GM23248 (cell line): ENCODE data around the gene PIEZO1. TPM values are rescaled to one million over a fixed set of nuclear protein-coding genes. Genes with fewer than 3 reads are reported as not detected.

Experiments
- DNase-seq: peaks from one replicate; pipeline ENCODE4 v3.0.0-alpha.2; 2015
- H2AFZ ChIP-seq: fragments of 200-600 bp; sonication (generic); 2 replicates; pipeline ENCODE4 v1.6.1; 2016; ENCODE audit warnings: antibody characterized with exemption
- H3F3A ChIP-seq: fragments of 200-600 bp; sonication (generic); 2 replicates; pipeline ENCODE4 v1.6.1; 2016; ENCODE audit warnings: mild to moderate bottlenecking, antibody characterized with exemption, mixed run types; ENCODE audit not compliant: insufficient read depth
- H3K27ac ChIP-seq: fragments of 200-600 bp; sonication (generic); 2 replicates; pipeline ENCODE4 v1.5.1; 2016; ENCODE audit warnings: mild to moderate bottlenecking
- H3K27me3 ChIP-seq: fragments of 200-600 bp; sonication (generic); replicated peaks from 2 replicates; pipeline ENCODE4 v1.6.1; 2016; ENCODE audit warnings: mild to moderate bottlenecking; ENCODE audit not compliant: insufficient read depth
- H3K36me3 ChIP-seq: fragments of 200-600 bp; sonication (generic); 2 replicates; pipeline ENCODE4 v1.6.1; 2016; ENCODE audit warnings: low read depth, mild to moderate bottlenecking
- H3K4me1 ChIP-seq: fragments of 200-600 bp; sonication (generic); 2 replicates; pipeline ENCODE4 v1.6.1; 2016; ENCODE audit warnings: mild to moderate bottlenecking; ENCODE audit not compliant: insufficient read depth
- H3K4me2 ChIP-seq: fragments of 200-600 bp; sonication (generic); one replicate; pipeline ENCODE4 v1.6.1; 2016; ENCODE audit warnings: mild to moderate bottlenecking; ENCODE audit not compliant: unreplicated experiment
- H3K4me3 ChIP-seq: fragments of 200-600 bp; sonication (generic); 2 replicates; pipeline ENCODE4 v1.5.1; 2016; ENCODE audit warnings: mild to moderate bottlenecking
- H3K79me2 ChIP-seq: fragments of 200-600 bp; sonication (generic); 2 replicates; pipeline ENCODE4 v1.6.1; 2016; ENCODE audit warnings: mild to moderate bottlenecking; ENCODE audit not compliant: insufficient read depth
- H3K9ac ChIP-seq: fragments of 200-600 bp; sonication (generic); 2 replicates; pipeline ENCODE4 v1.6.1; 2016; ENCODE audit warnings: mild to moderate bottlenecking
- H3K9me2 ChIP-seq: fragments of 200-600 bp; sonication (generic); 2 replicates; pipeline ENCODE4 v1.6.1; 2016; ENCODE audit warnings: mixed run types, mild to moderate bottlenecking, moderate library complexity; ENCODE audit not compliant: insufficient read depth
- H3K9me3 ChIP-seq: fragments of 200-600 bp; sonication (generic); one replicate; pipeline ENCODE4 v1.6.1; 2017; ENCODE audit warnings: low read depth
- H4K20me1 ChIP-seq: fragments of 200-600 bp; sonication (generic); 2 replicates; pipeline ENCODE4 v1.6.0; 2016; ENCODE audit not compliant: insufficient read depth
- EZH2 ChIP-seq: fragments of 200-600 bp; sonication (generic); IDR thresholded peaks from 2 replicates; pipeline ENCODE4 v1.6.1; 2018; ENCODE audit warnings: antibody characterized with exemption, mild to moderate bottlenecking; ENCODE audit not compliant: insufficient read depth, poor library complexity, severe bottlenecking
- EZH2phosphoT487 ChIP-seq: fragments of 200-600 bp; sonication (generic); IDR thresholded peaks from 2 replicates; pipeline ENCODE4 v1.6.1; 2018; ENCODE audit warnings: antibody characterized with exemption, moderate library complexity, mild to moderate bottlenecking, low read depth; ENCODE audit not compliant: insufficient read depth
- WGBS, 2 experiments: methylation state at CpG; one replicate each; pipeline ENCODE4 v1.1.6; 2015 to 2017; ENCODE audit warnings: low lambda C conversion rate in 2 of 2, low coverage in 1 of 2; ENCODE audit errors: missing lambda C conversion rate in 2 of 2; 5-methylcytosine and 5-hydroxymethylcytosine counted together
- in situ Hi-C: fragments of 300-500 bp; cut with MboI; formaldehyde crosslinking; loops from 2 replicates; pipeline ENCODE4 v1.15.0; 2020
- polyA plus RNA-seq: library from polyadenylated mRNA; unstranded; fragments of >200 nt; fragmentation: Nextera tagmentation; extraction: Ambion mirVana; gene quantifications from 2 replicates; pipeline ENCODE4 v1.2.1, GENCODE V29; 2016
- total RNA-seq: library from RNA; depleted of rRNA; stranded (reverse); fragments of >200 nt; shearing (Covaris generic); gene quantifications from 2 replicates; pipeline ENCODE4 v1.2.3, GENCODE V29; 2014

PIEZO1 gene
- total and polyA plus RNA-seq, 2 experiments from 2014 or later, result 95.3 to 223 TPM

DNA sequence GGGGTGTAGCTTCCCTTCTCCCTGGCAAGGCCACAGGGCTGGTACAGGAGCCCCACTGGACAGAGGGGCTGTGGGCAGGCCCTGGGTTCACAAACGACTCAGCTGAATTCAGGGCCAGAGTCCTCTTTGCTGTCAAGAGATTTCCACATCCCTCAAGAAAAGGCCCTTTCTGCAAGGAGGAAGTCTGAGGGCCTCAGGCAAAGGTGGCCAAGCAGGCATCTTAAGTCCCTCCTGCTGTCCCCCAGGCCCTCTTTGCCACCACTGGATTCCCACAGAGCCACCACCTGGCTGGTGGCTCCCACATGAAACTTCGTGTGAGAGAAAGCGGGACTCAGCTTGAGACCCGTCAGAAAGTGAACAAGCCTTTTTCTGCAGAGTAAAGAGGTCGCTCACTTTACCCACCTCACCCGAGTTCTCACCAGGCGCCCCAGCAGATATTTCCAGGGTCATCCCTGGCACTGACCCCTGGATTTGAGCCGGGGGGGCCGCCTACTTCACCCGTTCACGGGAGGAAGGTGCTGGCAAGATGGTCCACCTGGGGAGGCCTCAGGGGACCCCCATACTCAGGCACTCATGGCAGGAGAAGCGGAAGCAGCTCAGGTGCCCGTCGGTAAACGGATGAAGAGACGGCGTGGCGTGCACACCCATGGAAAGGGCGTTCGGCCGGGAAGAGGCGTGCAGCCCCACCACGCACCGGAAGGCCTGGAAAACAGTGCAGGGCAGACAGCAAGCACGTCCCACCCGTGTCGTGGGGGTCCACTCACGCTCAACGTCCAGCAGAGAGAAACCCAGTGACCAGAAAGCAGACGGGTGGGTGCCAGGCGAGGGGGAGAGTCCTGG lies 82.4 kb downstream of the PIEZO1 start:
- H3K27me3 ChIP-seq, result no peaks in the 10 kb centered on the region
- no peaks in the 10 kb centered on the region for H3K9me3 ChIP-seq
- DNase-seq, result no peak
- no peak overlapping the region for H3K4me3 ChIP-seq
- H3F3A ChIP-seq, result 0 out of 2 replicates have a peak, but pooled peaks cover 5% of the 10 kb centered on the region
- no peaks in the 10 kb centered on the region for H3K36me3 ChIP-seq
- no peak overlapping the region for H3K9ac ChIP-seq
- TF ChIP-seq EZH2 (no peak), EZH2phosphoT487 (no peak)
- H3K27ac ChIP-seq, result no peak overlapping the region
- no peaks in the 10 kb centered on the region for H4K20me1 ChIP-seq
- WGBS, 2 experiments, result 87 to 89% methylated on average over 27 to 31 of the region's 31 CpGs
- H3K4me2 ChIP-seq, result no peak overlapping the region
- H3K79me2 ChIP-seq, result peaks cover 11% of the 10 kb centered on the region
- in situ Hi-C loops, result no loop called here
- H2AFZ ChIP-seq, result no peak overlapping the region
- H3K4me1 ChIP-seq, result peaks cover 12% of the 10 kb centered on the region
- H3K9me2 ChIP-seq, result no peaks in the 10 kb centered on the region

DNA sequence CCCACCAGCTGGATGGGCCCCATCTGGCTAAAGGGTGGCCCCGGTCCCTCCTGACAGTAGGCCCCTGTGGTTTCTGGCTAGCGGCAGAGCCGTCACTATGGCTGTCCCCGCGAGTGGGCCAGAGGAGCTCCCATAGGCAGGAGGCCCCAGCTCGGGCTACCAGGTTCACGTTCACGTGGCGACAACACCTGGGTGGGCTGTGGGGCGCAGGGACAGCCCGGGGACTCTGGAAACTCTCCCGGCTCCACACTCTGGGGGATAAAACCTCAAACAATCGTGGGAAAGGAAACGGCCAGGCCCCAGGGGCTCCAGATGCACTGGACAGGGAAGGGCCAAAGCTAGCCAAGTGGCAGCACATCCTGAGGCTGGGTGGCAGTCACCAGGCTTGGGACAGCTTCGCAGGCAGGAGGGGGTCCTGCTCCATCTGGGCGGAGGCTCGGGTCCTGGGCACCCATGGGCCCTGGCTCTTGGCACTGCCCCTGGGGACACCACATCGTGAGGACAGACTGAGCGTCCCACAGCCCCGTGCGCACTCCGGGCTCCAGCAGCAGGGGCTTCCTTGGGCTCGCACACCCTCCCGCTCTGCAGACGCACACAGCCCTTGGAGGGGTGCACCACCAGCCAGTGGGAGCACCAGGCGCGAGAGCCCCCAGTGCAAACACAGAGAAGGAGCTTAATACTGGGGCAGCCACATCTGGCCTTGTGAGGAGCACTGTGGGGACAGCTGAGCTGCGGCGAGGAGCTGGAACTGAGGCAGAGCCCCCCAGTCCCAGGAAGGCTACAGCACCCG lies 83.2 kb downstream of the PIEZO1 start:
- DNase-seq, result no peak

DNA sequence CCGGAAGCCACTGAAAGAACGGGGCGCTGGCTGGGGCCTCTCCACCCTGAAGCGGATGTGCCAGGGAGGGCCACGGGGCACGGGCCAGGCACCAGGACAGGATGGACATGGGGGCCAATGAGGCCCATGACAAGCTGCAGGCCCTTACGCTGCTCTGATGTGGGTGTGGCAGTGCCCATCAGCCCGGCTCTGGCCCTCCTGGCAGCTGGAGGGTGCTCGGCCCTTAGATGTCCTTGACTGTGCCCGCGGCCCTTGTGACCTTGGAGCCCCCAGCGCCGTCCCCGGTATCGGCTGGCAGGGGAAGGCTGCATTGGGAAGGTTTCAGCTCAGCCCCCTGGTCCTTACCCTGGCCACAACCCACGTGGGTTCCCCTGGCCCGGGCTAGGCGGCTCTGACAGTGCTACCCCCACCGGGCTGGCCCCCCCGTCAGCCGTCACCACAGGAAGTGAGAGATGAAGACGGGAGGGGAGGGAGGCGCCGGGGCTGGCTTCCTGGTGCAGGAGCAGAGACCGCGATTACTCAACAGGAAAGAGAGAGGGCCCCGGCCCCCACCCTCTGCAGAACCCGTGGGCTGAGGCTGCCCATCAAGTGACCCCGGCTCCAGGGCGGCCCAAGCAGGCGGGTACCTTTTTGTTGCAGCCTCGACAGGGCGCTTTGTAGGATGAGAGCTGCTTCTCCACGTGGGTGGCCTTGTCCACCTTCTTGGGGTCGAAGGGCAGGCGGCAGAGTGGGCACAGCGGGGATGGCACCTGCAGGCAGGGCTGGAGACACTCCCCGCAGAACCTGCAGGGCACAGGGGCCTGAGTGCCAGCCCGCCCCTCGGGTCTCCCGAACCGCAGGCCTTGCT lies 84.2 kb downstream of the PIEZO1 start:
- TF ChIP-seq EZH2phosphoT487 (no peak), EZH2 (no peak)
- no peaks in the 10 kb centered on the region for H3K9me2 ChIP-seq
- no peaks in the 10 kb centered on the region for H3F3A ChIP-seq
- H3K9ac ChIP-seq, result no peak overlapping the region
- H3K79me2 ChIP-seq, result no peaks in the 10 kb centered on the region
- H4K20me1 ChIP-seq, result no peaks in the 10 kb centered on the region
- H3K9me3 ChIP-seq, result no peaks in the 10 kb centered on the region
- no peaks in the 10 kb centered on the region for H3K36me3 ChIP-seq
- no peak overlapping the region for H3K4me2 ChIP-seq
- peaks cover 7% of the 10 kb centered on the region for H3K4me1 ChIP-seq
- H2AFZ ChIP-seq, result no peak overlapping the region
- H3K4me3 ChIP-seq, result no peak overlapping the region
- H3K27ac ChIP-seq, result no peak overlapping the region
- H3K27me3 ChIP-seq, result no peaks in the 10 kb centered on the region
- 64 to 75% methylated on average over 33 to 36 of the region's 42 CpGs for WGBS, 2 experiments
- in situ Hi-C loops, result no loop called here
- peak; percentile 73 for DNase-seq

More for the DNA sequence above, 83.2 kb downstream of the PIEZO1 start:
- Histone ChIP-seq H3F3A (no peaks in the 10 kb centered on the region), H3K4me2 (no peak overlapping the region), H3K4me3 (no peak overlapping the region), H3K9me3 (no peaks in the 10 kb centered on the region), H3K9ac (no peak overlapping the region), H3K27me3 (no peaks in the 10 kb centered on the region), H2AFZ (no peak overlapping the region), H3K36me3 (no peaks in the 10 kb centered on the region), H3K4me1 (peaks cover 7% of the 10 kb centered on the region), H3K79me2 (peaks cover 3% of the 10 kb centered on the region; the same call in 1 of the 2 replicates), H3K27ac (no peak overlapping the region), H3K9me2 (no peaks in the 10 kb centered on the region), H4K20me1 (no peaks in the 10 kb centered on the region)
- in situ Hi-C loops, result no loop called here
- no peak for TF ChIP-seq EZH2phosphoT487
- TF ChIP-seq EZH2, result no peak
- 89 to 90% methylated on average over 25 to 28 of the region's 30 CpGs for WGBS, 2 experiments

- no peaks in the 10 kb centered on the region for H3K9me3 ChIP-seq
- no peak overlapping the region for H3K4me2 ChIP-seq
- in situ Hi-C loops, result no loop called here
- no peak overlapping the region for H3K27ac ChIP-seq
- TF ChIP-seq EZH2phosphoT487 (no peak), EZH2 (no peak)
- 86 to 89% methylated on average over 14 of the region's 14 CpGs for WGBS, 2 experiments
- no peak for DNase-seq
- no peaks in the 10 kb centered on the region for H3K9me2 ChIP-seq
- H3K9ac ChIP-seq, result no peak overlapping the region
- no peaks in the 10 kb centered on the region for H4K20me1 ChIP-seq
- H3K36me3 ChIP-seq, result no peaks in the 10 kb centered on the region
- H3K27me3 ChIP-seq, result no peaks in the 10 kb centered on the region
- H3K79me2 ChIP-seq, result no peaks in the 10 kb centered on the region
- peaks cover 7% of the 10 kb centered on the region for H3K4me1 ChIP-seq
- H3K4me3 ChIP-seq, result no peak overlapping the region
- H2AFZ ChIP-seq, result no peak overlapping the region
- H3F3A ChIP-seq, result no peaks in the 10 kb centered on the region
Measured at GRCh38 chr16:88700322-88700635, 84.7 kb downstream of the PIEZO1 start.
